CD4-positive, alpha-beta T cell treated with Interleukin-15 for 4 hours (primary cell): ENCODE results near the gene FOCAD.

Source experiments
- DNase-seq: peaks from one replicate; pipeline ENCODE4 v3.0.0-alpha.2; 2020; ENCODE audit warnings: low spot score

The FOCAD gene

GRCh38 chr9:20790721-20791120 lies 106.7 kb downstream of the FOCAD start:
- DNase-seq, result no peak

- DNase-seq, result no peak
Observed at GRCh38 chr9:20791682-20792081, 107.6 kb downstream of the FOCAD start.

- no peak for DNase-seq
Observed at GRCh38 chr9:20804489-20805250, 120.6 kb downstream of the FOCAD start.

GRCh38 chr9:20805766-20806165 lies 121.7 kb downstream of the FOCAD start:
- no peak for DNase-seq

GRCh38 chr9:20808002-20808401 lies 123.9 kb downstream of the FOCAD start:
- DNase-seq, result no peak

- no peak for DNase-seq
Observed at GRCh38 chr9:20811872-20812271, 127.8 kb downstream of the FOCAD start.

- DNase-seq, result no peak
Observed at GRCh38 chr9:20815923-20816703, 132.1 kb downstream of the FOCAD start.

GRCh38 chr9:20823051-20823450 lies 139.0 kb downstream of the FOCAD start:
- no peak for DNase-seq

- no peak for DNase-seq
Observed at GRCh38 chr9:20831028-20831427, 147.0 kb downstream of the FOCAD start.

- DNase-seq, result no peak
Observed at GRCh38 chr9:20832775-20833174, 148.7 kb downstream of the FOCAD start.

GRCh38 chr9:20835377-20836286 lies 151.6 kb downstream of the FOCAD start:
- no peak for DNase-seq

- no peak for DNase-seq
Observed at GRCh38 chr9:20837166-20837565, 153.1 kb downstream of the FOCAD start.

- DNase-seq, result no peak
Observed at GRCh38 chr9:20838218-20838617, 154.2 kb downstream of the FOCAD start.

- no peak for DNase-seq
Observed at GRCh38 chr9:20844916-20845315, 160.9 kb downstream of the FOCAD start.

- no peak for DNase-seq
Observed at GRCh38 chr9:20848490-20848889, 164.4 kb downstream of the FOCAD start.

- DNase-seq, result no peak
Observed at GRCh38 chr9:20853866-20854265, 169.8 kb downstream of the FOCAD start.

- DNase-seq, result no peak
Observed at GRCh38 chr9:20854444-20854843, 170.4 kb downstream of the FOCAD start.

- no peak for DNase-seq
Observed at GRCh38 chr9:20863945-20864344, 179.9 kb downstream of the FOCAD start.

GRCh38 chr9:20865347-20865746 lies 181.3 kb downstream of the FOCAD start:
- DNase-seq, result no peak

- no peak for DNase-seq
Observed at GRCh38 chr9:20870115-20870514, 186.1 kb downstream of the FOCAD start.

- DNase-seq, result no peak
Observed at GRCh38 chr9:20872340-20872977, 188.4 kb downstream of the FOCAD start.
